ENCODE data around the gene LARP1.

The LARP1 gene

GRCh38 chr5:154795235-154795596 lies 40.0 kb downstream of the LARP1 start:
- TF ChIP-seq EZH2phosphoT487 (IDR thresholded peaks at IDR 0.05; ENCODE audit: borderline replicate concordance, low read length), result no peak
- TF ChIP-seq, protein P1, sequence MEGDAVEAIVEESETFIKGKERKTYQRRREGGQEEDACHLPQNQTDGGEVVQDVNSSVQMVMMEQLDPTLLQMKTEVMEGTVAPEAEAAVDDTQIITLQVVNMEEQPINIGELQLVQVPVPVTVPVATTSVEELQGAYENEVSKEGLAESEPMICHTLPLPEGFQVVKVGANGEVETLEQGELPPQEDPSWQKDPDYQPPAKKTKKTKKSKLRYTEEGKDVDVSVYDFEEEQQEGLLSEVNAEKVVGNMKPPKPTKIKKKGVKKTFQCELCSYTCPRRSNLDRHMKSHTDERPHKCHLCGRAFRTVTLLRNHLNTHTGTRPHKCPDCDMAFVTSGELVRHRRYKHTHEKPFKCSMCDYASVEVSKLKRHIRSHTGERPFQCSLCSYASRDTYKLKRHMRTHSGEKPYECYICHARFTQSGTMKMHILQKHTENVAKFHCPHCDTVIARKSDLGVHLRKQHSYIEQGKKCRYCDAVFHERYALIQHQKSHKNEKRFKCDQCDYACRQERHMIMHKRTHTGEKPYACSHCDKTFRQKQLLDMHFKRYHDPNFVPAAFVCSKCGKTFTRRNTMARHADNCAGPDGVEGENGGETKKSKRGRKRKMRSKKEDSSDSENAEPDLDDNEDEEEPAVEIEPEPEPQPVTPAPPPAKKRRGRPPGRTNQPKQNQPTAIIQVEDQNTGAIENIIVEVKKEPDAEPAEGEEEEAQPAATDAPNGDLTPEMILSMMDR (IDR thresholded peaks at IDR 0.05; ENCODE audit: low read depth, low read length, poor library complexity, severe bottlenecking), result no peak
- peaks cover 9% of the 10 kb centered on the region; the same call in 1 of the 2 replicates for H4K20me1 ChIP-seq (ENCODE audit: control insufficient read depth, insufficient read depth, low read depth, low read length)
- H3K27ac ChIP-seq (ENCODE audit: low read depth, low read length), result no peak overlapping the region

DNA sequence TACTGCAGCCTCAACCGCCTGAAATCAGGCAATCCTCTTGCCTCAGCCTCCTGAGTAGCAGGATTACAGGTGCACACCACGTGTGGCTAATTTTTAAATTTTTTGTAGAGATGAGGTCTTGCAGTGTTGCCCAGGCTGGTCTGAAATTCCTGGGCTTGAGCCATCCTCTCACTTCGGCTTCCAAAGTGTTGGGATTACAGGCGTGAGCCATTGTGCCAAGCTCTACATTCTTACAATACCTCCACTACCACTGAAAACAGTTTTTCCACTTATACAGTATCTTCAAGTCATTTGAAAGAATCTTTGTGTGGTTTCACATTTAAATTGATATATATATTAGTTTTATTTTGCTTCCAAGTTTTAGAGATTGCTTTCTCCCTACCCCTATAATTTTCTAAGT lies 42.6 kb downstream of the LARP1 start:
- Histone ChIP-seq H3K27ac (ENCODE audit: low read depth, low read length) (no peak overlapping the region), H3K9me2 (replicated peaks; ENCODE audit: control insufficient read depth, low read length) (no peaks in the 10 kb centered on the region), H3K79me2 (ENCODE audit: control insufficient read depth, low read length) (peaks cover 56% of the 10 kb centered on the region), H3K9me3 (ENCODE audit: control insufficient read depth, insufficient read depth, low read length) (no peaks in the 10 kb centered on the region), H4K20me1 (ENCODE audit: control insufficient read depth, insufficient read depth, low read depth, low read length) (peaks cover 4% of the 10 kb centered on the region; the same call in 1 of the 2 replicates), H3K4me3 (ENCODE audit: low read length) (no peak overlapping the region), H3K36me3 (ENCODE audit: control insufficient read depth, low read length) (peaks cover 94% of the 10 kb centered on the region), H3K27me3 (ENCODE audit: control insufficient read depth, low read length) (no peaks in the 10 kb centered on the region), H3F3A (ENCODE audit: control insufficient read depth, insufficient read depth) (peaks cover 8% of the 10 kb centered on the region; the same call in 1 of the 2 replicates), H3K4me1 (ENCODE audit: control insufficient read depth, low read length) (no peaks in the 10 kb centered on the region), H3K4me2 (ENCODE audit: low read length) (no peak overlapping the region)
- TF ChIP-seq EZH2phosphoT487 (IDR thresholded peaks at IDR 0.05; ENCODE audit: borderline replicate concordance, low read length), result no peak
- TF ChIP-seq, protein P1 (IDR thresholded peaks at IDR 0.05; ENCODE audit: low read depth, low read length, poor library complexity, severe bottlenecking), result no peak

More at GRCh38 chr5:154795235-154795596, 40.0 kb downstream of the LARP1 start:
- no peaks in the 10 kb centered on the region for H3K9me3 ChIP-seq (ENCODE audit: control insufficient read depth, insufficient read depth, low read length)
- H3K9me2 ChIP-seq (replicated peaks; ENCODE audit: control insufficient read depth, low read length), result no peaks in the 10 kb centered on the region
- H3K4me3 ChIP-seq (ENCODE audit: low read length), result no peak overlapping the region
- no peaks in the 10 kb centered on the region for H3K4me1 ChIP-seq (ENCODE audit: control insufficient read depth, low read length)
- peaks cover 70% of the 10 kb centered on the region for H3K79me2 ChIP-seq (ENCODE audit: control insufficient read depth, low read length)
- no peak overlapping the region for H3K4me2 ChIP-seq (ENCODE audit: low read length)
- H3K36me3 ChIP-seq (ENCODE audit: control insufficient read depth, low read length), result peaks cover 93% of the 10 kb centered on the region
- no peaks in the 10 kb centered on the region for H3K27me3 ChIP-seq (ENCODE audit: control insufficient read depth, low read length)
- peaks cover 8% of the 10 kb centered on the region; the same call in 1 of the 2 replicates for H3F3A ChIP-seq (ENCODE audit: control insufficient read depth, insufficient read depth)

DNA sequence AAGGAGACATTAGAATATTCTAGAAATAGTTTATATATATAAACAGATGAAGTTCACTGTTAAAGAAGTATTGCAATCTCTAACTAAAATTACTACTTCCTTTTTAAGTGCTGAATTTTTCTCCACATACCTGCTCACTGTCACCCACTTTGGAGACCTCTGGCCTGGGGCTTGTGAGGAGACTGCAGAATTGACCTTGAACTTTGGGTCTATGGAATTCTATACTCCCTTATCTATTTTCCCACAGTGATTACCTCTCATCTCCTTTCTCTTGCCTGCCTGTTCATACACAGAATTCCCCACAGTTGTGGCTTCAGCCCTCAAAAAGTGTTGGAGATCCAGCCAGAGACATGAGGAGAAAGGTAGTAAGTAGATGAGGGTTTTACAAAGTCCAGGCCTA lies 45.4 kb downstream of the LARP1 start:
- H3K9me3 ChIP-seq (ENCODE audit: control insufficient read depth, insufficient read depth, low read length), result no peaks in the 10 kb centered on the region
- no peaks in the 10 kb centered on the region for H3F3A ChIP-seq (ENCODE audit: control insufficient read depth, insufficient read depth)
- H3K4me1 ChIP-seq (ENCODE audit: control insufficient read depth, low read length), result no peaks in the 10 kb centered on the region
- no peak overlapping the region for H3K4me2 ChIP-seq (ENCODE audit: low read length)
- peaks cover 38% of the 10 kb centered on the region for H3K79me2 ChIP-seq (ENCODE audit: control insufficient read depth, low read length)
- peaks cover 94% of the 10 kb centered on the region for H3K36me3 ChIP-seq (ENCODE audit: control insufficient read depth, low read length)
- H4K20me1 ChIP-seq (ENCODE audit: control insufficient read depth, insufficient read depth, low read depth, low read length), result no peaks in the 10 kb centered on the region; the same call in 1 of the 2 replicates
- no peak overlapping the region for H3K4me3 ChIP-seq (ENCODE audit: low read length)
- no peak overlapping the region for H3K27ac ChIP-seq (ENCODE audit: low read depth, low read length)
- no peaks in the 10 kb centered on the region for H3K9me2 ChIP-seq (replicated peaks; ENCODE audit: control insufficient read depth, low read length)
- H3K27me3 ChIP-seq (ENCODE audit: control insufficient read depth, low read length), result no peaks in the 10 kb centered on the region
- no peak for TF ChIP-seq EZH2phosphoT487 (IDR thresholded peaks at IDR 0.05; ENCODE audit: borderline replicate concordance, low read length)
- TF ChIP-seq, protein P1 (IDR thresholded peaks at IDR 0.05; ENCODE audit: low read depth, low read length, poor library complexity, severe bottlenecking), result no peak
